HG03457 (cell line): ENCODE results near the gene TMED8.
A peak's percentile ranks its signal among the peaks of the same experiment; 100 is the strongest.
"Not testable (repeated sequence)": the region's sequence is repeated elsewhere in the genome, so short reads cannot be mapped to it uniquely, and the experiment has no call there.

Experiments
- ATAC-seq: cut with Tn5 transposase; IDR thresholded peaks from one replicate; pipeline ENCODE4 v1.9.1; 2021; ENCODE audit warnings: moderate number of reproducible peaks; ENCODE audit not compliant: unreplicated experiment

Gene TMED8, protein sequence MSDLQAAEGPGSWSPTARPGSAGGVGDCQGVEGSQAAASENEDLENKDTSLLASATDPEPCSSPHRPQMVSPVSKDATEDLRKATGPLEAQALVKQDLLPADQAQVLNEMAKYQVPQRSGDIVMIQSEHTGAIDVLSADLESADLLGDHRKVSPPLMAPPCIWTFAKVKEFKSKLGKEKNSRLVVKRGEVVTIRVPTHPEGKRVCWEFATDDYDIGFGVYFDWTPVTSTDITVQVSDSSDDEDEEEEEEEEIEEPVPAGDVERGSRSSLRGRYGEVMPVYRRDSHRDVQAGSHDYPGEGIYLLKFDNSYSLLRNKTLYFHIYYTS

DNA sequence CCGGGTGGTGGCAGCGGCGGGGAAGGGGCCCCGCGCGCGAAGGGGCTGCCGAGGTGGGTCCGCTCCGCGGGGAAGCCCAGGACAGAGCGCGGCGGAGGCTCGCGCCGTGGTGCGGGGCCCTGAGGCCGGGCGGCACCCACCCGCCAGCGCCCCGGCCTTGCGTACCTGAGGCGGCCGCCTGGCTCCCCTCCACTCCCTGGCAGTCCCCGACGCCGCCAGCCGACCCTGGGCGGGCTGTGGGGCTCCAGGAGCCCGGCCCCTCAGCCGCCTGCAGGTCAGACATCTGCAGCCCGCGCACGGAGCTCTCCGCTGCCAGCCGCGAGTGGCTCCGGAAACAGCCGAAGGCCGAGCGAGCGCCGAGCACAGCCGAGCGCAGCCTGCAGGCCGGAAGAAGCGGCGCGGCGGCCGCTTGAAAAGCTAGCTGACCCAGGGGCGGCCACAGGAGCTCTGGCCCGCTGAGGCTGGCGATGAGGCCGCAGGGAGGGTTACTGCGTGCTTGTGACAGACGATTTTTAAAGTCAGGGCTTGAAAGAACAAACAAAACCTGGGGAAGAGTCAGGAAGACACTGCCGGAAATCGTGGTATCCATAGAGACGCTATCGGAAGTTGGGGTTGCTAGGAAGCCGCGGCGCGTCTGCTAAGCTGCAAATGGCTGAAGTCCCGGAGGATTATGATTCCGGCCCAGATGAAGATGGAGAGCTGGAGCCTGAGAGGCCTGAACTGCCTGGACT lies at the start of gene TMED8, which contains the start of gene SAMD15:
TMED8 (minus strand) TSS at position 324 of the 731 bp plus-strand sequence; CDS start at position 283, 41 bp downstream.
SAMD15 (plus strand) TSS at position 609 of the 731 bp plus-strand sequence; CDS start at position 649, 40 bp downstream.
- ATAC-seq: peak; percentile 76

DNA sequence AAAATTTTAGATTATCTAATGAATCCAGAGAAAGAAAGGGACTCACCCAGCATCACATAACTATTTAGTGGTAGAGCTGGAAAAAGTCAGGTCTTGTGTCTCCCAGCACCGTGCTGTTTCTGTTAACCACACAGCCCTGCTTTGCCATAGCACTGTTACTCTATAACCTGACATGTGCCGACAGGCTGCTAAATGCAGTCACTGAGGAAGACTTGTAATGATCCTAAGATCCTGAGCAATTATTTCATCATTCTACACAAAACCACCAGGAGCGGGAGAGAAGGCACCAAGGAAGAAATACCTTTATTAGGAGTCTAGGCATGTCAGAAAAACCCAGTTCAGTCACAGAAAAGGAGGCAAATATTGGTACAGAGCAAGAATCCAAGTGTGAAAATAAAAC lies 49.5 kb upstream of the TMED8 start:
- no peak for ATAC-seq

DNA sequence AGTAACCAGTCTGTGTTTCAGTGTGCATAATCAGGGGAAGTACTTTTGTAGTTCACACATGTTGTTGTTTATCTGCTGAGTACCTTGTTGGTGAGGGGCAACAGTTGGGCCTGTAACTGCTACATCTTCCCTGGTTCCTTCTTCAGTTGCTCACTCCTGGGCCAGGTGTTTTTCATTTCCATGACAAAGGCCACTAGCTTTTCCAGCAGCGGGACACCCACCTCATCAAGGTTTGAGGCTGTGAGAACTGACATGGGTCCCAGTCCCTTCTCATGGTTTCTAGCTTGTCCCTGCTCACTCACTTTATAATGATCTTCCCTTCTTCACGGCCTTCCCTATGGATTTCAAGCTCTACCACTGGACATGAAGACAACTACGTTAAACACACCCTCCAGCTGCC lies 48.0 kb upstream of the TMED8 start:
- no peak for ATAC-seq

DNA sequence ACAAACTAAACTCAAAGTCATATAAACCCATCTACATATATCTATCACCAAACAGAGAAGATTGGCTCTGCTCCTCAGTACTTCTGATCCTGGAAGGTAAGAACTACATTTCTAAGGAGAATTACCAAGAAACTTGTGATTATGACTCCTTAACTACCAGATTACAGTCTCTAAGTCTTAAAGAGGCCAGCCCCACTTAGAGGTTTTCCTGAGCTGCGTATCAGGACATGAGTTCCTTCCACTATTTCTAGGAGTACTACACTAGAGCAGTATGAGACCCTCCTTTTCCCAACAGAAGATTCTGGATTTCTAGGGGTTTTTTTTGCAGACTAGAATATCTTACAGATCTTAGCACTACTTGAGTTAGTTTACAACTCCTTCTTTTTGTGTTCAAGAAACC lies 46.5 kb upstream of the TMED8 start, which contains the start of gene NOXRED1:
NOXRED1 (minus strand) TSS at position 101 of the 400 bp plus-strand sequence. CDS start 634 bp downstream, outside the sequence.
- no peak for ATAC-seq

DNA sequence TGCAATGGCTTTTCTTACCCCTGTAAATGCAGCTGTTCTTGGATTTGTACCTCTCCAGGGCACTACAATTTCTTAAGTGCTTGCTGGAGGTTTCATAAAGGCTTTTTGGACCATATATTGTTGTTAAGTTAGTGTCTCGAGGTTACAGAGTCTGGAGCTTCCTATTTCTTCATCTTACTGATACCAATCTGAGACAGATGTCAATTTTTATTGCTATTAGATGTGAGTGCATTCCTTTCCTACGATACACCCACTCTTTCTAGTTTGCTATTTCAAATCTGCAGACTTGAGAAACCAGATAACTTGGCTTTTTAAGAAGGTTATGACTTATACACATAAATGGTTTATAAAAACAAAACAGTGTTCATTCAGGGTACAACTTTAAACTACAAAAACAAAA lies 44.3 kb upstream of the TMED8 start:
- ATAC-seq: no peak

DNA sequence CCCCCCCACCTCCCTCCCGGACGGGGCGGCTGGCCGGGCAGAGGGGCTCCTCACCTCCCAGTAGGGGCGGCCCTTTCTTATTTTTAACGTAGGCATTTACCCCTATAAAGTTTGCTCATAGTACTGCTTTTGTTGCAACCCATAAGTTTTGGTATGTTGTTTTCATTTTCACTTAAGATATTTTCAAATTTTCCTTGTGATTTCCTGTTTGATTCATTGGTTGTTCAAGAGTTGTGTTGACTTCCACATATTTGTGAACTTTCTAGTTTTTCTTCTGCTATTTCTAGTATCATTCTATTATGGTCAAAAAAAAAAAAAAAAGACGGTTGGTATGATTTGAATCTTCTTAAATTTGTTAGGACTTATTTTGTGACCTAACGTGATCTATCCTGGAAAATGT lies 39.9 kb upstream of the TMED8 start:
- ATAC-seq: no peak

DNA sequence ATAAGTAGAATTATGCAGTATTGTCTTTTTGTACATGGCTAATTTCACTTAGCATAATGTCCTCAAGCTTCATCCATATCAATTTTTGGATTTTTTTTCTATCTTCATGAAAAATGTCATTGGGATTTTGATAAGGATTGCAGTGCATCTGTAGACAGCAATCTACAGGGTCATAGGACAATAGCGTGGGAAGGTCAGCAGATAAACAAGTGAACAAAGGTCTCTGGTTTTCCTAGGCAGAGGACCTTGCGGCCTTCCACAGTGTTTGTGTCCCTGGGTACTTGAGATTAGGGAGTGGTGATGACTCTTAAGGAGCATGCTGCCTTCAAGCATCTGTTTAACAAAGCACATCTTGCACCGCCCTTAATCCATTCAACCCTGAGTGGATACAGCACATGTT lies 39.2 kb upstream of the TMED8 start:
- ATAC-seq: not testable (repeated sequence)

DNA sequence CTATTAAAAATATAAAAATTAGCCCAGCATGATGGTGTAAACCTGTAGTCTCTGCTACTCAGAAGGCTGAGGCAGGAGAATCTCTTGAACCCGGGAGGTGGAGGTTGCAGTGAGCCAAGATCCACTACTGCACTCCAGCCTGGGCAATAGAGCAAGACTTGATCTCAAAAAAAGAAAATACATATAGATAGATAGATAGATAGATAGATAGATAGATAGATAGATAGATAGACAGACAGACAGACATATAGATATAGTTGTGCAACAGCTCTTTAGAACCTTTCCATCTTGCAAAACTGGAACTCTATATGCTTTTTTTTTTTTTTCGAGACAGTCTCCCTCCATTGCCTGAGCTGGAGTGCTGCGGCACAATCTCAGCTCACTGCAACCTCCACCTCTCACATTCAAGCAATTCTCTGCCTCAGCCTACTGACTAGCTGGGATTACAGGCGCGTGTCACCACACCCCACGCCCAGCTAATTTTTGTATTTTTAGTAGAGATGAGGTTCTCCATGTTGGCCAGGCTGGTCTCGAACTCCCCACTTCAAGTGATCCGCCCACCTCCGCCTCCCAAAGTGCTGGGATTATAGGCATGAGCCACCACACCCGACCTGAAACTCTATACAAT lies 38.6 kb upstream of the TMED8 start:
- ATAC-seq: not testable (repeated sequence)

DNA sequence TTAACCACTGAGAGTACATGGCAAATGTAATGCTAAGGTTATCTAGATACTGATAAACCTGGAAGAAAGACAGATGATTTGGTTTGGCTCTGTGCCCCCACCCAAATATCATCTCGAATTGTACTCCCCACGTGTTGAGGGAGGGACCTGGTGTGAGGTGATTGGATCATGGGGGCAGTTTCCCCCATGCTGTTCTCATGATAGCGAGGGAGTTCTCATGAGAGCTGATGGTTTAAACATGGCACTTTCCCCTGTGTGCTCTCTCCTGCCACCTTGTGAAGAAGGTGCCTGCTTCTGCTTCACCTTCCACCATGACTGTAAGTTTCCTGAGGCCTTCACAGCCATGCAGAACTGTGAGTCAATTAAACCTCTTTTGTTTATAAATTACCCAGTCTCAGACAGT lies 32.2 kb upstream of the TMED8 start:
- ATAC-seq: no peak

DNA sequence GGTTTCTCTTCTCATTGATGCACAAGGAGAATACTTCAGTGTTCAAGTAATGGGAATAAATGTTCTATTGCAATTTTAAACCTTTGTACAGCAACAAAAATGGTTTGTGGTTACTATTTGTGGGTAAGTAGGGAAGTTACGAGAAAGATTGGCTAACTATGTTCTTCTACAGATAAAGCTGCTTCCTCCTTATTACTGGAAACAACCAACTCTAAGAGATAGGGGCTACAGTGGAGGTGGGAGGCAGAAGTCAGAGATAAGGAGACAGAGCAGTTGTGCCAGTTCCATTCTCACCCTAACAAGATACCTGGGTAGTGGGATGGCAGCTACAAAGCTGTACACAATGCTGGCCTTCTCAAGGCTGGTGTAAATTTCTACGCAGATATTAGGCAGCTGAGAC lies 30.3 kb upstream of the TMED8 start:
- ATAC-seq: no peak

DNA sequence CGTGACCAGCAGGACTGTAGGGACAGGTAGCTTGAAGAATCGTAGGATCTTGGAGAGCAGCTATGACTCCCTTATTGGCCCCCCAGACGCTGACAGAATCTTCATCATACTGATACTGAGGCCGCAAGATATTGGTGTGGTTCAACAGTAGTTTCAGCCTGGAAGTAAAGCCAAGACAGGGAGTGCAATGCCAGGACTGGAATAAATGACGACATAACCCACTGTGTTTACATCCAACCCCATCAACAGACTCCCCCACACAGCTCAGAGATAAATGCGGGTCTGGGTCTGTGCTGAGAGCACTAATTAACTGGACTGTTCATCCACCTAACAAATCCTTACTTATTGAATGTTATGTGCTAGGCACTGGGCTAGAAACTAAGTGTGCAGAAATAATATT lies 29.8 kb upstream of the TMED8 start:
- ATAC-seq: no peak

DNA sequence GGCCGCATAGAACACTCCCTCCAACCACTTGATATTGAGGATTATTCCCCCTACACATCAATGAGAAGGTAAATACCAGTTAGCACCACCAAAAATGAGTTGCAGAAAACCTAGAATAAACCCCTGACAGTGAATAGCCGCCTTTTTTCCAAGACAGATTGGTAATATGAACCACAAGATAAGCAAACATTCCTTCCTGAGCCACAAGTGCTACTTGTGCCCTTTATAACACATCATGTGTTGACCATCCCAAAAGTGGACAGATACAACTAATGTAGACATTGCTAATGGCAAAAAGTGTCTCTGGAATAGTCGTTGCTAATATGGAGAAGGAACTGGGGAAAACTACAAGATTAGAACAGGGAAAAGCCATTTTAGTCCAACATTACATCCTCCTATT lies 29.2 kb upstream of the TMED8 start:
- no peak for ATAC-seq

DNA sequence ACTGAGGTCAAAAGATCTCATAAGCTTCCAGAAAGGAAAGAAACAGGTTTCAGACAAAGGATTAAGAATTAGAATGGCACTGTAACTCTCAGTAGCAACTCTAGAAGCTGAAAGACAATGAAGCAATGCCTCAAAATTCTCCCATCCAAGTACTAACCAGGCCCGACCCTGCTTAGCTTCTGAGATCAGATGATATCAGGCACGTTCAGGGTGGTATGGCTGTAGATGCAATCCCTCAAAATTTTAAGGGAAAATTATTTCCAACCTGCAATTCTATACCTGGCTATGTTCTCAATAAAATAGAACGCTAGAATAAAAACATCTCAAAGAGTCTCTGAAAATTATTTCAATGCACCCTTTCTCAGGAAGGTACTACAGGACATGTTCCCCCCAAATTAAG lies 26.9 kb upstream of the TMED8 start:
- ATAC-seq: no peak

DNA sequence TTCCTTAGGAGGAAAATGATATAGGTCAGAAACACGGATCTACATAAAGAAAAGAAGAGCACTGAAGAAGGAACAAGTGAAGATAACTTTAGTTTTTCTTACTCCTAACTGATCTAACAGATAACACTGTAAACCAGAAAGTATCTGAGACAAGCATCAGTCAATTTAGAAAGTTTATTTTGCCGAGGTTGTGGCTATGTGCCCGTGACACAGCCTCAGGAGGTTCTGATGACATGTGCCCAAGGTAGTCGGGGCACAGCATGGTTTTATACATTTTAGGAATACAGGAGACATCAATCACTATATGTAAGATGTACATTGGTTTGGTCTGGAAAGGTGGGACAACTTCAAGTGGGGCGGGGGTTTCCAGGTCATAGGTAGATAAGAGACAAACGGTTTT lies 23.3 kb upstream of the TMED8 start:
- ATAC-seq: no peak

DNA sequence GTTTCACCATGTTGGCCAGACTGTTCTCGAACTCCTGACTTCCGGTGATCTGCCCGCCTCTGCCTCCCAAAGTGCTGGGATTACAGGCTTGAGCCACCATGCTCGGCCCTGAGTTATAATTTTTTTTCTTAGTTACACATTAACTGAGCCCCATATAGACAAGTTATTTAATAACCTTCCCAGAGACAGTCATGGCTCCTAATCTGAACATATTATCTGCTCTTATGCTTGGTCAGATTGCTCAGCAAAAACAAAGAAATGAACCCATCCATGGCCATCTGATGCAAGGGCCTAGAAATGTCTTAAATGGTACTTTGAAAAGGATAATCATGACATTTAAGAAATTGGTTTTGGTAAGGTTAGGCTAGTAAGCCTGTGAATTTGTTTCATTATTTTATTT lies 13.3 kb upstream of the TMED8 start:
- no peak for ATAC-seq

DNA sequence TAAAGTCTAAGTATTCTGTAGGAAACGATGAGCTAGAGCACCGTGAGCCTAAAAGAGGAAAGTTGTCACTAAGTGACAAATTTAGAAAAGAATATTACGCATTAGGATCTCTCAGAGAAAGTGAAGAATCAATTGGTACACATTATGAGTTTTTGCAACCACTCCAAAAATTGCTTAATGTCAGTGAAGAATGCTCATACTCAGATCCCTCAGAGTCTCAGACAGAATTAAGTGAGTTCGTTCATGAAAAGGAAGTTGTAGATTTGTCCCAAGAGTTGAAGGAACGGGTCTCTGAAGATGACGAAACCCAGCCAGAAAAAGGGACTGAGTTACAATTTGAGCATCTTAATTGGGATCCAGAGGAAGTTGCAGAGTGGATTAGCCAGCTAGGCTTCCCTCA lies 1.8 kb upstream of the TMED8 start:
- no peak for ATAC-seq

DNA sequence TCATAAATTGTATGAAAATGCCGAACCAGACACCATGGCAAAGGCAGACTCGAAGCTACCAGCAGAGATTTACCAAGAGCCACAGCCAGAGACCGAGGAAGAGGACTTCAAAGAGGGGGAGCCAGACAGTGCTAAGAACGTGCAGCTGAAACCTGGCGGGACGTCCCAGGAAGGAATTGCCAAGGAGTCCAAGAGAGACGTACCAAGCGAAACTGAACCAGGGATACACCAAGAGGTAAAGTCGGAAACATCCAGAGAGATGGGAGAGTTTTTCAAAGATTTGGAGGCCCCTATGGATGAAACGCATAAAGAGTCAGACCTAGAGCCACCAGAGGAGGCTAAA lies 579 bp upstream of the TMED8 start:
- ATAC-seq: no peak

DNA sequence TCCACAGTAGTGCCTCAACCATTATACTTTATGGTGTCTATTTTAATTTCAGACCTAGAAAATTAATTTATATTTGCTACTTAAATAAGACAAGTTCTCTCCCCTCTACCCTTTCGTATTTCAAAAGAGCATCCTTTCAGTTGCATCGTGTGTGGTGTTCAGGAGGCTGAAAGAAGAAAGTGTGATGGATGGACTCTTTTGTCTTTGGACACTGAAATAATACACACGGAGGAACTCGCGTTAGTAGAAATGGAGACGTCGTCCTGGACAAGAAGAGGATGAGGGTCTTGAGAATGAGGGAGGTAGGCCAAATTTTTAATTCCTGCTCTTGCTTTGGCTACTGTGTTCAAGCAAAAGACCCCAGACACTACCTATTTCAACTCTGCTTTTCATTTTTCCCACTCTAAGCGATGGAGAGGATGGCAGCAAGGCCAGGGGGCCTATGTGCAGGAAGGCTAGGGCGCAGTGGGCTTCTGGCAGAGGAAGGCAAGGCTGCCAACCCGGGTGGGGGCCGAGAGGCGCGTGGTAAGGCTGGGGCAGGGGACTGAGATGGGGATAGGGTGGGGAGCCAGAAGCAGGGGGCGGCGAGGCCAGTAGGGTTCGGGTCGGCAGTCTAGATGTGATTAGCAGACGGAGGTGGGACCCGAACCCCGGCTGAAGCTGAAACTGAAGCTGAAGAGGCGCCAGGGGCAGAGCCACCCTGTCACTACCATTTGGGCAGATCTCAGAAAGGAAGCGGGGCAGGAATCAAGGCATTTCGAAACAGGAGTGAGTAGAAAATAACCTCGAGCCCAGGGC lies 722 bp downstream of the TMED8 start:
- ATAC-seq: peak; percentile 9

DNA sequence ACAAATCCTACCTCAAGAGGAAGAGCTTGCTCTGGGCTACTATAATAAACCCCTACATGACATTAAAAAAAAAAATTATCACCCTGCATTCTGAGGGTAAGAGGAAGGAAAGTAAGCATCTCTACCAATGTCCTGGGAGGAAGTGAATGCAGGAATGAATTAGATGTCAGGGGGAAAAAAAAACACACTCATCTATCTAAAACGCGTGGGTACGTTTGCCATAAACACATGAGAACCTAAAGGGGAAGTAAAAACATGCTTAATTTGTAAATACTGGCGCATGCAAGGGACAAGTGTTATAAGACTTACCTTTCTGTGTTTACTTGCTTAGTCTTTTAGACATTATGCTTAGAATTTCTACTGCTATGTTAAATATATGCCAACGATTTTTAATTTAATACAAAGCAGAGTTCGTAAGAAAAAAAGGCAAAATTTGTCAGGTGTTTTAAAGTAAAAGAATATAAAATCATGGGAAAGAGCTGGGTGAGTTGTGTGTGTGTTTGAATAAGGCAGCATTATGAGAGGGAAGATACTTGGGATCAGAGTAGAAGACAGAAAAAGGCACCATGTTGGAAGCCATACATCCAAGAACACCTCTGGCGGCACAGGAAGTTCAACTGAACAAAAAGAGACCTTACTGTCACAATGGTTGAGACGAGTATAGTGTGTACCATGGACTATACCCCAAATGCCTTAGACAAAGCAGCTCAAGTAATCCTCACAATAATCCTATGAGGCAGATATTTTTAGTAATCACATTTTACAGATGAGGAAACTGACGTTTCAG lies 1.5 kb downstream of the TMED8 start:
- no peak for ATAC-seq

DNA sequence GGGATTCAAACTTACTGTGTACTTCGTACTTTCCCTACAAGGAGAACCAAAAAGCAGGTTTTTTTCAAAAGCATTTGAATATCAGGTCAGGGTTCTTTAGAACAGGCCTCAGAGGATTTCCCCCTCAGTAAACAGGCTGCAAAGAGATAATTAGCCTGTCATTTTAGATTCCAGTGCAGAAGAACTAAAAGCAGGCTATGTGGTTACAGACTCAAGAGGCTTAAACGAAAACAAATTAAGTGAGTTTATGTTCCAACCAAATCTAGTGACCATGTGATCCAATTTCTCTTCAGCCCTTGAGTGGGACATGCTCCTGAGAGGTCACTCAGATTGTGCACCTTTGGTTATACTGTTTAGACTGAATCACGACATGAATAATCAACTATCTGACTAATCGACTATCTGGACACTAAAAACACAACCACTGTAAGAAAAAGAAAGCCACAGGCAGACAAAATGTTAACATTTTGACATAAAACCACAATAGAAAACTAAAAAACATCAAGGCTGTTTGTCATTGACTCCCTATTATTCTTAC lies 4.5 kb downstream of the TMED8 start:
- ATAC-seq: no peak
